ENCODE measurements around the gene DDX51.
"Not testable (repeated sequence)": the region's sequence is repeated elsewhere in the genome, so short reads cannot be mapped to it uniquely, and the experiment has no call there.

The DDX51 gene

GRCh38 chr12:132117558-132117875, 26.6 kb downstream of the DDX51 start:
- no peak for DNase-seq (ENCODE audit: low read depth)

GRCh38 chr12:132116709-132117557, 27.2 kb downstream of the DDX51 start:
- DNase-seq (ENCODE audit: low read depth): no peak

- no peak for DNase-seq (ENCODE audit: low read depth)
Measured at GRCh38 chr12:132115500-132115899, 28.6 kb downstream of the DDX51 start.

- DNase-seq (ENCODE audit: low read depth): no peak
Measured at GRCh38 chr12:132114667-132115066, 29.5 kb downstream of the DDX51 start.

GRCh38 chr12:132111654-132112304, 32.3 kb downstream of the DDX51 start:
- no peak for DNase-seq (ENCODE audit: low read depth)

- no peak for DNase-seq (ENCODE audit: low read depth)
Measured at GRCh38 chr12:132110677-132111076, 33.4 kb downstream of the DDX51 start.

- no peak for DNase-seq (ENCODE audit: low read depth)
Measured at GRCh38 chr12:132109741-132110140, 34.4 kb downstream of the DDX51 start.

GRCh38 chr12:132108211-132108832, 35.8 kb downstream of the DDX51 start:
- DNase-seq (ENCODE audit: low read depth): no peak

- no peak for DNase-seq (ENCODE audit: low read depth)
Measured at GRCh38 chr12:132106921-132107320, 37.2 kb downstream of the DDX51 start.

- DNase-seq (ENCODE audit: low read depth): no peak
Measured at GRCh38 chr12:132105467-132105866, 38.7 kb downstream of the DDX51 start.

- DNase-seq (ENCODE audit: low read depth): no peak
Measured at GRCh38 chr12:132103542-132104308, 40.4 kb downstream of the DDX51 start.

GRCh38 chr12:132103072-132103471, 41.0 kb downstream of the DDX51 start:
- not testable (repeated sequence) for DNase-seq (ENCODE audit: low read depth)

GRCh38 chr12:132102297-132102696, 41.8 kb downstream of the DDX51 start:
- no peak for DNase-seq (ENCODE audit: low read depth)

- no peak for DNase-seq (ENCODE audit: low read depth)
Measured at GRCh38 chr12:132100306-132101065, 43.6 kb downstream of the DDX51 start.

GRCh38 chr12:132099739-132100138, 44.4 kb downstream of the DDX51 start:
- no peak for DNase-seq (ENCODE audit: low read depth)

- no peak for DNase-seq (ENCODE audit: low read depth)
Measured at GRCh38 chr12:132095520-132096409, 48.4 kb downstream of the DDX51 start.

- DNase-seq (ENCODE audit: low read depth): no peak
Measured at GRCh38 chr12:132094269-132094891, 49.7 kb downstream of the DDX51 start.

GRCh38 chr12:132089407-132089910, 54.7 kb downstream of the DDX51 start:
- DNase-seq (ENCODE audit: low read depth): no peak

Data from stimulated activated CD8-positive, alpha-beta memory T cell treated with anti-CD3 and anti-CD28 coated beads, Interleukin-12 subunit alpha, Interleukin-12 subunit beta, amount 100 ng/mL, for 1 hour (primary cell).